GM12873 (cell line): ENCODE data around the gene PIAS1.

Experiments
- TF ChIP-seq, protein P1 (sequence below): IDR thresholded peaks from 2 replicates; pipeline ENCODE4 v1.5.1; 2012; ENCODE audit warnings: low read depth, mild to moderate bottlenecking, moderate library complexity, low read length, control low read depth; ENCODE audit not compliant: insufficient read depth; ENCODE audit errors: missing control alignments

The PIAS1 gene

DNA sequence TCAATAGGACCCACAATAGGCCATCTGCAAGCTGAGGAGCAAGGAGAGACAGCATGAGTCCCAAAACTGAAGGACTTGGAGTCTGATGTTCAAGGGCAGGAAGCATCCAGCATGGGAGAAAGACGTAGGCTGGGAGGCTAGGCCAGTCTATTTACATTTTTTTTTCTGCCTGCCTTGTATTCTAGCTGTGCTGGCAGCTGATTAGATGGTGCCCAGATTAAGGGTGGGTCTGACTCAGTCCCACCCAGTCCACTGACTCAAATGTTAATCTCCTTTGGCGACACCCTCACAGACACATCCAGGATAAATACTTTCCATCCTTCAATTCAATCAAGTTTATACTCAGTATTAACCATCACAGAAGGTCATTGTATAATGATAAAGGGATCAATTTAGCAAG lies 15.9 kb upstream of the PIAS1 start:
- TF ChIP-seq, protein P1, sequence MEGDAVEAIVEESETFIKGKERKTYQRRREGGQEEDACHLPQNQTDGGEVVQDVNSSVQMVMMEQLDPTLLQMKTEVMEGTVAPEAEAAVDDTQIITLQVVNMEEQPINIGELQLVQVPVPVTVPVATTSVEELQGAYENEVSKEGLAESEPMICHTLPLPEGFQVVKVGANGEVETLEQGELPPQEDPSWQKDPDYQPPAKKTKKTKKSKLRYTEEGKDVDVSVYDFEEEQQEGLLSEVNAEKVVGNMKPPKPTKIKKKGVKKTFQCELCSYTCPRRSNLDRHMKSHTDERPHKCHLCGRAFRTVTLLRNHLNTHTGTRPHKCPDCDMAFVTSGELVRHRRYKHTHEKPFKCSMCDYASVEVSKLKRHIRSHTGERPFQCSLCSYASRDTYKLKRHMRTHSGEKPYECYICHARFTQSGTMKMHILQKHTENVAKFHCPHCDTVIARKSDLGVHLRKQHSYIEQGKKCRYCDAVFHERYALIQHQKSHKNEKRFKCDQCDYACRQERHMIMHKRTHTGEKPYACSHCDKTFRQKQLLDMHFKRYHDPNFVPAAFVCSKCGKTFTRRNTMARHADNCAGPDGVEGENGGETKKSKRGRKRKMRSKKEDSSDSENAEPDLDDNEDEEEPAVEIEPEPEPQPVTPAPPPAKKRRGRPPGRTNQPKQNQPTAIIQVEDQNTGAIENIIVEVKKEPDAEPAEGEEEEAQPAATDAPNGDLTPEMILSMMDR, result no peak

DNA sequence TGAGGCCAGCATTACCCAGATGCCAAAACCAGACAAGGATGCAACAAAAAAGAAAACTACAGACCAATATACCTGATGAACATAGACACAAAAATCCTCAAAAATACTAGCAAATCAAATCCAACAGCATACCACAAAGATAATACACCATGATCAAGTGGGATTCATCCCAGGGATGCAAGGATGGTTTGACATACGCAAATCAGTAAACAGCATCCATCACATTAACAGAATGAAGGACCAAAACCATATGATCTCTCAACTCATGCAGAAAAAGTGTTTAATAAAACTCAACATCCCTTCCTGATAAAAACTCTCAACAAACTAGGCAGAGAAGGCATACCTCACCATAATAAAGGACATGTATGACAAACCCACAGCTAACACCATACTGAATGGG lies 14.0 kb upstream of the PIAS1 start:
- TF ChIP-seq, protein P1, result no peak

DNA sequence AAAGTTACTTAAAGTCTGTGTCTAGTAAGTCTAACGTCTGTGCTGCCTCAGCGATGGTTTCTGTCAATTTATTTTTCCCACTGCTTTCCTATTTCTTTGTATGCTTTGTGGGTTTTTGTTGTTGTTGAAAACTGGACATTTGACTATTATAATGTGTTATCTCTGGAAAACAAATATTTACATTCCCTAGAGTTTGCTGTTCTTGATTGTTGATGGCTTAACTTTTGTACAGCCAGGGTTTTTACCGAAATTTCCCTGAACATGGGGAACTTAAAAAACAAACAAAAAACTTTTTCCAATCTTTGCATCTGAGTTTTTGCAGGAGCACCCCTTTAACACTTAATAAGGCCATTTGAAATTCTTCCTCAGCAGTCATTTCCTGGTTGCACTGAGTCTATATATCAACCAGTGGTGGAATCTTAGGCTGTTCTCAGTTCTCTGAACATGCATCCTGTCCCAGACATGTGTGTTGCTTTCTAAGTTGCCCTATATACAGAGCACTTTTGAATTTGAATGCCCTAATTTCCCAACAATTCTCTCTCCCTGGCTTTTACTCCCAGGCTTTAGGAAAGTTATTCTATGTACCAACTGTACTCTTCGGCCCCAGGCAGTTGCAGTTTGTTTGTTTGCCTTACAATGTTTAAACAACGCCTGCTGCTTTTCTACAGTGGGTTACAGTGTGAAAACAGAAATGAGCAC lies 11.8 kb upstream of the PIAS1 start:
- TF ChIP-seq, protein P1, result no peak

DNA sequence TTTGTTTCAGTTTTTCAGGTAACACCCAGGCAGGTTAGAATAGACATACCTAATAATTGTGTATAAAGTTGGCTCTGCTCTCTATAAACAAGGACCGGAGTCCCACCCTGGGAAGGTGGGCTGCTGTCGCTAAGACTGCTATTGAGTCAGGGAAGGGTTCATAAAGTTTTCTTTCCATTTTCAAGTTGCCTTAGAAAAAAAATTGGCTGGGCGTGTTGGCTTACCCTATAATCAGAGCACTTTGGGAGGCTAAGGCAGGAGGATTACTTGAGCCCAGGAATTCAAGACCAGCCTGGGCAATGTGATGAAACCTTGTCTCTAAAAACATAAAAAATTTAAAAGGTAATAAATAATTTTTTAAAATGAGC lies 11.3 kb upstream of the PIAS1 start:
- TF ChIP-seq, protein P1, result no peak

DNA sequence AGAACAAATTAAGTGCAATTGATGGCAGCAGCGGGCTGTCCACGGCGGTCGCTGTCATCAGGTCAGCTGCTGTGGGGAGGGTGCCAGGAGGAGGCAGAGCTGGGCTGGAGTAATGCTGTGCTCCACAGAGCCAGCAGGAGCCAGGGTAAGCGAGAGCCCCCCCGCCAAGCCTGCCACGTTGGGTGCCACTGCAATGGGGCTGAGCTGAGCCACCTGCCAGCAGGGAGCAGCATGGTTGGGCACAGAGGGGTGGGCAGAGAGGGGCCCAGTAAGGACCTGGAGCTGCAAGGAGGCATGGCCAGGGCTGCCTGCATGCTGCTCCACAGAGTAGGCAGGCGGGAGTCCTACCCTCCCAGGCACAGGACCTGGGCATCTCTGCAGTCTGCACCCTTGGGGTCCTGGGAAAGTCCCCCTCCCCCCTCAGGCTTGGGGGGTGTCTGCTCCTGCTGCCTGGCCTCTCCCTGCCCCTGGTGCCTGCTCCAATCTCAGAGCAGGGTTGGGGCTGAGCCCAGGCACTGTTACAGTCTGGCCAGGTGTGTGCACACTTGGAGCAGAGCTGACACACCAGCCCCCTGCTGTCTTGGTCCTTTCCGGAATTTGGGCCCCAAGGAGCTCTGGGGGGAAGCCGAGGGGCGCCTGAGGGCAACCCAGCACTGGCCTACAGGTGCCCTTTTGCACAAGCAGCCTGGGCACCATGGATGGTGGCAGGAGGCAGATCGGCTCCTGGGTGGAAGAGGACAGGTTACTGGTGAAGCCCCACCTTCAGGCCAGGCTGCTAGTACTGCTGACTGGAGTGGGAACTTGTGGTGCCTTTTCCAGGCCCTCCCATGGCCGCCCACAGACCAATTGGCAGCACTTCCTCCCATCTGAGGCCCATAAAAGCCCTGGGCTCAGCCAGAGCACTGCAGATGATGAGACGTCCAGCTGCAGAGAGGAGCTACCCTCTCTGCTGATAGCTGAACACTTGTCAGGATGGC lies 8.5 kb upstream of the PIAS1 start:
- TF ChIP-seq, protein P1, result no peak

DNA sequence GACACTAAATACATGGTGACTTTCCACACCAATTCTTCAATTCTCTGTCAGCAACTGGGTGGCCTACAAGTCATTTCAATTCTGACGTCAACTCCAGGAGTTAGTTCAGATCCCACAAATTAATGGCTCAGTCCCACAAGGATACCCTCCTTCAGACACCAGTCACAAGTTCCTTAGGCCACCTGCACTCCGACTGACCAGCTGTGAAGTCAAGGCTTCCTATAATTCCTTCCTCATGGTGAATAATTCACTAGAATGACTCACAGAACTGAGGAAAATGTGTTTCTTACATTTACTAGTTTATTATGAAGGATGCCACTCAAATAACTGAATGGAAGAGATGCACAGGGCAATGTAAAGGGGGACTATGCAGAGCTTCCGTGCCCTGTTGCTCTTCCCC lies 6.3 kb upstream of the PIAS1 start:
- TF ChIP-seq, protein P1, result no peak

DNA sequence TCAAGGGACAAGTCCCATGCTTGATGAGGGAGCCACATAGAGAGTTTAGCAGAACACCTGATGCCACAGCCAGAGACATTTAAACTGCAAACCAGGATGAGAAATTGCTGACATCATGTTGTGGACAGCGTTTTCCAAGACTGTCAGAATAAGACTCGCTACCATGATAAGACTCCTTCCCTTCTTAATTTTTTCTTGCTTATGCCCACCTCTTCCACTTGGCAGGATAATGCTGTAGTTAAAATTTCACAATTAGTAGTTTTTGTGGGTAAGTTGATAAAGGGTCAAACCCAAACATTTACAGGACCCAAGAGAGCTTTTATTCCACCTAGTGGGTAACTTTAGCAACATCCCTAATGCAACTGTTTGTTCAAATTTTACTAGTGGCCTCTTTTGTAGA lies 3.0 kb upstream of the PIAS1 start:
- TF ChIP-seq, protein P1, result peak; percentile 16
